ENCODE results near the gene LRRC58. TPM values are rescaled to one million over a fixed set of nuclear protein-coding genes. Genes with fewer than 3 reads are reported as not detected.

The LRRC58 gene
- total and polyA plus RNA-seq, 12 donors, result 5.8 to 80.4 (median 40.8) TPM

DNA sequence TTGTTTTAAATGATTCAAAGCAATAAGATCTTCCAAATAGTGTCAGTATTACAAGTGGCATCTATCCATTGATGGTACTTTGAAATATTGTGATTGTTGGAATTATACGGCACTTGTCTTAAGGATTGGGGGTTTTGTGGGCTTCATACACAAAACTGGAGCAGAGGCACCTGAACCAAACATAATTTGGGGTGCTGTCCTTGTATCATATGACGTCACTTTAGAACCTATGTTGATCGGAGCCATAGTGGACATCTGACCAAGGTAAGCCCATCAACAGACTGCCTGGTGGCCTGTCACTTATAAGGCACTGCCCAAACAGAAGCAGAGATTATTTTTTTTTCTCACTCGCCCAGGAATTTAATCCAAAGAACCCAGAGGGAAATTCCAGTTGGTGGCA is 2.9 kb upstream of the LRRC58 start:
- TF ChIP-seq, protein P1, sequence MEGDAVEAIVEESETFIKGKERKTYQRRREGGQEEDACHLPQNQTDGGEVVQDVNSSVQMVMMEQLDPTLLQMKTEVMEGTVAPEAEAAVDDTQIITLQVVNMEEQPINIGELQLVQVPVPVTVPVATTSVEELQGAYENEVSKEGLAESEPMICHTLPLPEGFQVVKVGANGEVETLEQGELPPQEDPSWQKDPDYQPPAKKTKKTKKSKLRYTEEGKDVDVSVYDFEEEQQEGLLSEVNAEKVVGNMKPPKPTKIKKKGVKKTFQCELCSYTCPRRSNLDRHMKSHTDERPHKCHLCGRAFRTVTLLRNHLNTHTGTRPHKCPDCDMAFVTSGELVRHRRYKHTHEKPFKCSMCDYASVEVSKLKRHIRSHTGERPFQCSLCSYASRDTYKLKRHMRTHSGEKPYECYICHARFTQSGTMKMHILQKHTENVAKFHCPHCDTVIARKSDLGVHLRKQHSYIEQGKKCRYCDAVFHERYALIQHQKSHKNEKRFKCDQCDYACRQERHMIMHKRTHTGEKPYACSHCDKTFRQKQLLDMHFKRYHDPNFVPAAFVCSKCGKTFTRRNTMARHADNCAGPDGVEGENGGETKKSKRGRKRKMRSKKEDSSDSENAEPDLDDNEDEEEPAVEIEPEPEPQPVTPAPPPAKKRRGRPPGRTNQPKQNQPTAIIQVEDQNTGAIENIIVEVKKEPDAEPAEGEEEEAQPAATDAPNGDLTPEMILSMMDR (IDR thresholded peaks at IDR 0.05), result no peak
- TF ChIP-seq POLR2A (IDR thresholded peaks at IDR 0.05), result no peak
- 83 to 95% (median 89%) methylated on average over 4 of the region's 4 CpGs for WGBS, 4 donors
- Histone ChIP-seq H3K4me3 (no peak overlapping the region), H3K36me3 (replicated peaks in 1 of 2) (no peaks in the 10 kb centered on the region), H3K4me1 (replicated peaks in 1 of 2) (peaks cover 8 to 23% of the 10 kb centered on the region in 2 donors), H3K27ac (no peak overlapping the region), H3K9me3 (replicated peaks in 1 of 3) (no peaks in the 10 kb centered on the region), H3K27me3 (no peaks in the 10 kb centered on the region)
- intact Hi-C loops (cut with DNase I), result no loop called here
- DNase-seq, result no peak

DNA sequence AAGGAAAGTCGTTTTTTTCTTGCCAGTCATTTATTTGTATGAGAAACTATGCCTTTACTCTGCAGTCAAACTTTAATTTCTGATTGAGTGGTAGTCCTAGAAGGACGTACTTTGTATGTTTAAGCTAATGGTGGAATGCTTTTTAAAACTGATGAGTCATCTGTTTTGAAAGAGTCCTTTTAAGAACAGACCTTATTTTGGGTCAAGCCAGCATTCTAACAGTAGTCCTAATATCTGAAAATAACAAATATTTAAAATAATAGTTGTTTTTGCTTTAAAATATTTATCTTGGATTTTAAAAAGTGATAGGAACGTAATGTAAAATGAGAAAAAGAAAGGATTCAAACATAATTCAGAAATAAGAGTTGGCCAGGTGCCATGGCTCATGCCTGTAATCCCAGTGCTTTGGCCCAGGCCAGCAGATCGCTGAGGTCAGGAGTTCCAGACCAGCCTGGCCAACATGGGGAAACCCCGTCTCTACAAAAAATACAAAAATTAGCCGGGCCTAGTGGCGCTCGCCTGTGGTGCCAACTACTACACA is 1.3 kb upstream of the LRRC58 start:
- H3K4me1 ChIP-seq (replicated peaks in 1 of 2), result peaks cover 21 to 39% of the 10 kb centered on the region in 2 donors

DNA sequence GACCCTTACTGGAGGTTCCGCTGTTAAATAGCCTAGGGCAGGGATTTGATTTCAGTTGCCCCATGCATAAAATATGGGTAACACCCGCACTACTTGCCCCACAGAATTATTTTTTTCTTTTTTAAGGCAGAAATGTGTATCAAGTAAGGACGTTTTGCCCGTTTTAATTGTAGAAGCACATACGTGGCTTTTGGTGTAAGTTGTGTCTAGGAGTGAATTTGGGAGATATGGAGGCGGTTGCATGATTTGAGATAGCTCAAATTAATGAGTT is 636 bp upstream of the LRRC58 start:
- no peak for DNase-seq
- TF ChIP-seq POLR2A (IDR thresholded peaks at IDR 0.05), result no peak
- TF ChIP-seq, protein P1 (IDR thresholded peaks at IDR 0.05), result no peak
- intact Hi-C loops (cut with DNase I), result no loop called here
- H3K9me3 ChIP-seq (replicated peaks in 1 of 3), result no peaks in the 10 kb centered on the region
- peaks cover 21 to 46% of the 10 kb centered on the region in 2 donors for H3K4me1 ChIP-seq (replicated peaks in 1 of 2)
- no peaks in the 10 kb centered on the region for H3K36me3 ChIP-seq (replicated peaks in 1 of 2)
- H3K27me3 ChIP-seq, result no peaks in the 10 kb centered on the region
- H3K27ac ChIP-seq, result peak overlapping the region; percentile 87 to 97 (median 94)
- peak overlapping the region; percentile 25 to 98 (median 78) for H3K4me3 ChIP-seq
- 2 to 7% (median 2%) methylated on average over 6 of the region's 6 CpGs for WGBS, 4 donors

More for the DNA sequence above, 1.3 kb upstream of the LRRC58 start:
- Histone ChIP-seq H3K27me3 (no peaks in the 10 kb centered on the region), H3K27ac (peak overlapping the region; percentile 87 to 97 (median 94)), H3K4me3 (peak overlapping the region in 1 of 4 donors; percentile 85), H3K36me3 (replicated peaks in 1 of 2) (no peaks in the 10 kb centered on the region), H3K9me3 (replicated peaks in 1 of 3) (no peaks in the 10 kb centered on the region)
- intact Hi-C loops (cut with DNase I), result no loop called here
- peak in 1 of 2 donors; percentile 28 for TF ChIP-seq POLR2A (IDR thresholded peaks at IDR 0.05)
- TF ChIP-seq, protein P1 (IDR thresholded peaks at IDR 0.05), result no peak
- 35 to 42% (median 39%) methylated on average over 8 of the region's 8 CpGs for WGBS, 4 donors
- peak; percentile 45 to 68 (median 50) for DNase-seq

DNA sequence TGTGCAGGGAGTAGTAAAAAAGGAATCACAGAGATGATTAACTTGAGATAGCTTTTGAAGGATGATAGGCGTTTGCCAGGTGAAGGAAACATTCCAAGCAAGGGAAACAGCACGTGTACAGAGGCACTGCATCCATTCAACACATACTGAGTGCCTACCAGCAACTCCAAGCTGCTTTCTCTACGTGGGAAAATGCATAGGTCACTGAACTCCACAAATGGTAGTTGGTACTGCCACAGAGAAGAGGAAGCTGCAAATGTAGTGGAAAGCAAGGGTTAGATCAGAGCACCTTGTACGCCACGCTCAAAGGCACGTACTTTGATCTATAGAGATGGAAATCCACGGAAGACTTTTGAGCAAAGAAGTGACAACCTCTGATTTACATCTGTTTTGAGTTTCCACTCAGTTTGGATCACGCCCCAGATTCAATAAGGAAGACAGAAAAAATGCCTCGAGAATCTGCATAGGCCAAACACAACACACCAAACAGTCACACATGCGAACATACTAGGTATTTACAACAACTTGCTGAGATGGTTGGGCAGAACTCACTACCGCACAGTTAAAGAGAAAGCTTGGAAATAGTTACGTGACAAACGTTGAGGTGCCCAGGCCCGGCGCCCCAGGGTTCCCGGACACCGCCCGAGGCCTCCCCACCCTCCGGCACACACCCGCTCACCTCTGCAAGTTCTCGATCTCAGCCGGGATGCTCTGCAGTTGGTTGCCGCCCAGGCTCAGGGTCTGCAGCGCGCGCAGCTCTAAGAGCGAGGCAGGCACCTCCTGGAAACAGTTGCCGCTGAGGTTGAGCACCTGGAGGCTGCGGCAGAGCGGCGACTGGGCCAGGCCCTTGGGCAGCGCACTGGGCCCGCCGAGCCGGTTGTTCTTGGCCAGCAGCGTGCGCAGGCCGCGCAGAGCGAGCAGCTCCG is 826 bp downstream of the LRRC58 start:
- TF ChIP-seq, protein P1 (IDR thresholded peaks at IDR 0.05), result no peak
- TF ChIP-seq POLR2A (IDR thresholded peaks at IDR 0.05), result no peak
- intact Hi-C loops (cut with DNase I), result no loop called here
- H3K27me3 ChIP-seq, result no peaks in the 10 kb centered on the region
- H3K9me3 ChIP-seq (replicated peaks in 1 of 3), result no peaks in the 10 kb centered on the region
- peak overlapping the region; percentile 41 to 98 (median 78) for H3K4me3 ChIP-seq
- WGBS, 4 donors, result 2 to 4% (median 2%) methylated on average over 14 to 41 of the region's 41 CpGs
- H3K27ac ChIP-seq, result peak overlapping the region; percentile 87 to 97 (median 94)
- no peak for DNase-seq
- H3K36me3 ChIP-seq (replicated peaks in 1 of 2), result no peaks in the 10 kb centered on the region
- H3K4me1 ChIP-seq (replicated peaks in 1 of 2), result peaks cover 21 to 59% of the 10 kb centered on the region in 2 donors

All from adrenal gland (tissue), 12 donors.